NCI-H1105 treated with DMSO at 0.1 percent for 48 hours (cell line): ENCODE data around the gene SLC16A3.

Experiments used
- DNase-seq: peaks from one replicate; lab custom pipeline; 2025; lab: John Stamatoyannopoulos, UW

Gene SLC16A3

GRCh38 chr17:82223517-82223916, 5.3 kb upstream of the SLC16A3 start:
- DNase-seq, result no peak

- no peak for DNase-seq
These were observed 4.2 kb upstream of the SLC16A3 start for GRCh38 chr17:82224666-82225065.

GRCh38 chr17:82225368-82226029, 3.3 kb upstream of the SLC16A3 start:
- DNase-seq, result no peak

- no peak for DNase-seq
These were observed 2.6 kb upstream of the SLC16A3 start for GRCh38 chr17:82226146-82226808.

GRCh38 chr17:82226809-82227628, 1.8 kb upstream of the SLC16A3 start:
- DNase-seq, result no peak

GRCh38 chr17:82227629-82228277, 1.1 kb upstream of the SLC16A3 start:
- no peak for DNase-seq

- no peak for DNase-seq
These were observed 482 bp upstream of the SLC16A3 start for GRCh38 chr17:82228278-82228841.

- DNase-seq, result no peak
These were observed 1.1 kb downstream of the SLC16A3 start for GRCh38 chr17:82229698-82230608.

GRCh38 chr17:82230609-82231311, 1.9 kb downstream of the SLC16A3 start:
- DNase-seq, result no peak

- DNase-seq, result no peak
These were observed 2.4 kb downstream of the SLC16A3 start for GRCh38 chr17:82231312-82231561.

GRCh38 chr17:82231562-82232321, 2.9 kb downstream of the SLC16A3 start:
- no peak for DNase-seq

- no peak for DNase-seq
These were observed 3.5 kb downstream of the SLC16A3 start for GRCh38 chr17:82232322-82232820.

GRCh38 chr17:82232876-82233785, 4.3 kb downstream of the SLC16A3 start:
- DNase-seq, result no peak

GRCh38 chr17:82234211-82235055, 5.6 kb downstream of the SLC16A3 start:
- DNase-seq, result no peak

- DNase-seq, result no peak
These were observed 6.4 kb downstream of the SLC16A3 start for GRCh38 chr17:82235056-82235774.

GRCh38 chr17:82235775-82236141, 6.9 kb downstream of the SLC16A3 start:
- no peak for DNase-seq
